OCI-M1 (cell line): ENCODE measurements around the gene SLC13A2.

ENCODE experiments used
- DNase-seq: peaks from one replicate; lab custom pipeline; 2025; lab: John Stamatoyannopoulos, UW

SLC13A2 gene

DNA sequence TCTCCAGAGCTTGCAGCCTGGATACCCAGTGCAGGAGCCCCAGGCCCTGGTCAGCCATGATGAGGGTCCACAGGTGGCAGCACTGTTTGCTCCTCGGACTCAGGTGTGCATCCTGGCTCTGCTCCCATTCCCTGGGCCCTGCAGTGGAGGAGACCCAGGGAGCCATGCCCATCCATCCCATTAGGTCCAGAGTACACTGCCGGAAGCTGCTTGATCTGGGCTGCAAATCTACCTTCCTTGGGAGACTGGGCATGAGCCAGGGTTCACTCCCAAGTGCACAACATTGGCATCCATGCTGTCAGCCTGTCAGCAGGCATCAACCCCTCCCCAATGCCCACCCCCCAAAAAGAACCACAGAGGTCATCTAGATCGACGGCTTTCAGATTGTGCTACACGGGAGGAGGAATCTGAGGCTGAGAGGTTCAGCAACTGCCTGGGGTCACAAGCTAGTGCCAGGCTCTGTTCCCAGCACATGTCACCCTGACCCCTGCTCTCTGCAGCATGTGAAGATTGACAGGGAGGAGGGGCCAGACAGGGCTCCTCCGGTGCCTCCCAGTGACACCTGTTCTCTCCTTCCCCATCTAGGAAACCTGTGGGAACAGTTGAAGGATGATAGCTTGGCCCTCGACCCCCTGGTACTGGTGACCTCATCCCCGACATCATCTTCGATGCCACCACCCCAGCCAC lies 63.2 kb downstream of the SLC13A2 start:
- no peak for DNase-seq

DNA sequence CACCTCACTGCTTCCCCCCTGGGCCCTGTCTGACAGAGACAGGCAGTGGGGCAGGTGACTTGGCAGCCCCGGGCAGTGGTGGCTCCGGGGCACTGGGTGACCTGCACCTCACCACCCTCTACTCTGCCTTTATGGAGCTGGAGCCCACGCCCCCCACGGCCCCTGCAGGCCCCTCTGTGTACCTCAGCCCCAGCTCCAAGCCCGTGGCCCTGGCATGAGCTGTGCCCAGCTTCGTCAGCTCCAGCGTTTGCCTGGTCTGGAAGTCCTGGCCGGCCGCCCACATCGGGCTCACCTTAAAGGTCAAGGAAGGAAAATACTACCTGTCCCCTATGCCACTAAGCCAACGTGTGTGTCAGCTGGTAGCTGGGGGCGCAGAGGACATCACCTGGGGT lies 63.8 kb downstream of the SLC13A2 start:
- DNase-seq = no peak

DNA sequence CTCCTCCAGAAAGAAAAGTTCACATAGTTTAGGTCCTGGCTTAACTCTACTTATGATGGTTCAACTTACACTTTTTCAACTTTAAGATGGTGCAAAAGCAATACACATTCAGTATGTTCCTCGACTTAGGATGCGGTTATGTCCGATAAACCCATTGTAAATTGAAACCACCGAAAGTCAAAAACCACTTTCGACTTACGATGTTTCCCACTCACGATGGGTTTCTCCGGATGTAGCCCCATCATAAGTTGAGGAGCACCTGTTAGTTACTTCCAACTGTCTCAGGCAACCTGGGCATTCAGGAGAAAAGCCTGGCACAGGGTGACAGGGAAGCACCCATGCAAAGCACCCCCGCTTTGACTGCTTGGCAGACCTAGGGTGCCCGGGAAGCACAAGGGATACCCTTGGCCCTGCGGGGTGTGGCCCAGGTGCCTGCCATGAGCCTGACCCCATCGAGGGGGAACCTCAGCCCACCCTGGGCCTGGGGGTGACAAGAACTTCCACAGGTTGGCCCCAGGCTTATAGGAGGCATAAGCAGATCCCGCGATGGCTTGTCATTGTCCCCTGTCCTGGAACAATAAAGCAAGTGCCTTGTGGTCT lies 65.0 kb downstream of the SLC13A2 start:
- DNase-seq = no peak

DNA sequence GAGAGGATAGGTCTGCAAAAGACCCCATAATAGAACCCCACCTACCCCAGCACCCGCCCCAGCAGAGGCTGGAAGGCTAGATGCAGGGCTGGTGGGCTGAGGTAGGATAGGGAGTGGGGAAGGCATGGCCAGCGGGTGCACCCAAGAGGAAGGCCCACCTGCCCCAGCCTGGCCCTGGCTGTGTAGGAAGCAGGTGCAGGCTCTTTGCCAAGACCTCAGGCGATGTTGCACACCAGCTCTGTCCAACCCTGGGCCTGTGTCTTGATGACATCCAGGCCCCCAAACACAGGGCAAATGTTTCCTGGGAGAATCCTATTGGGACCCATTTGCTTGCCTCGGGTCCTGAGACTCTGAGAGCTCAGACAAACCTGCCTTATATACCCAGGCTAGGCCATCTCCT lies 66.8 kb downstream of the SLC13A2 start:
- DNase-seq = no peak

DNA sequence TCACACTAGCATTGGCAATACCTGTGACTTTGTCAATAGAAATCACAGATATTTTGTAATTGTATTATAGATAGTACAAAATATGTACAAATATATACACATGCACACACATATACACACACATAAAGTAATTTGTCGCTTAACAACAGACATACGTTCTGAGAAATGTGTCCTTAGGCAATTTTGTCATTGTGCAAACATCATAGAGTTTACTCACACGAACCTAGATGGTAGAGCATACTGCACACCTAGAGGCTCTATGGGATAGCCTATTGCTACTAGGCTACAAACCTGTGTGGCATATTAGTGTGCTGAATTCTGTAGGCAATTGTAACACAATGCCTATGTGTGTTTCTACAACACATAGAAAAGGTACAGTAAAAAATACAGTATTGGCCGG lies 68.0 kb downstream of the SLC13A2 start:
- no peak for DNase-seq

DNA sequence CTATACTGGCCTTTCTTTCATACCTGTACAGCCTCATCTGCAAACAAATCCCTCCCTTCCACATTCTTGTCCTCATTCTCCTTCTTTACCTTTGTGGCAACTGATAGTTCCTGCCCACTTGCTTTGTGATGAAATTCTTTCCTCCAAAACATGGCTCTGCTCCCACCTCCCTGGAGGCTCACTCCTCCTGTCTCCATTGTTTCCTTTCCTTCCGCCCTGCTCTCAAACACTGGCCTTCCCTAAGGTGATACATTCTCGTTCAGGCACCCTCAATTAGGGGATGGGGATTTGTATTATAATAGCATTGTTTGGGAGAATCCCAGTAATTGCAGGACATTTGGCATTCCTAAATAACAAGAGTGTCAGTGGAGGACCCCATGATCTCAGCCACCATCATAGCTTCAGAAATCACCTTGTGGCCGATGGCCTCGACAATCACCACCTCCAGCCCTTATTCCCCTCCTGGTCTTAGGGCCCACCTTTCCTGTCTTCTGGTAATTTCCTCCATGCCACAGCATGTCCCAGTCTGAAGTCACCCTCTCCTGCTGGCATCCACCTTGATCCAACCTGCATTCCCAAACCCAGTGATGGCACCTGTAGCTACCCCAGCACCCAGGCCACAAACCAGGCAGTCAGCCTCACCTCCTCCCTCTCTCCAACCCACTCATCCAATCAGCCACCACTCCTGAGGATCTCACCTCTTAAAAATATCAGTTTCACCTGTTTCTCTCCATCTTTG lies 71.1 kb downstream of the SLC13A2 start:
- DNase-seq = no peak

DNA sequence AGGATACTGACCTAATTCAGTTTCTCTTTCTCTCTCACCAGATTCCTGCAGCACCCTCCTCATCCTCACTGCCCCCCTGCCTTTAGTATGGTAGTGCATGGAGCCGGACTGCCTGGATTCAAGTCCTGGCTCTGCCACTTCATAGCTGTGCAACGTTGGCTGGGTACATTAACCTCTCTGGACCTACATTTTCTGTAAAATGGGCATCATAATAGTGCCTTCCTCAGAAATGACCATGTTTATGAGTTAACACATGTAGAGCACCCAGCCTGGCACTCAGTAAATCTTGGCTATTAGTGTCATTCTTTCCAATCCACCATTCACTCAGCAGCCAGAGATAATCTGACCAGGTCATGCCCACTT lies 71.7 kb downstream of the SLC13A2 start:
- DNase-seq = no peak

DNA sequence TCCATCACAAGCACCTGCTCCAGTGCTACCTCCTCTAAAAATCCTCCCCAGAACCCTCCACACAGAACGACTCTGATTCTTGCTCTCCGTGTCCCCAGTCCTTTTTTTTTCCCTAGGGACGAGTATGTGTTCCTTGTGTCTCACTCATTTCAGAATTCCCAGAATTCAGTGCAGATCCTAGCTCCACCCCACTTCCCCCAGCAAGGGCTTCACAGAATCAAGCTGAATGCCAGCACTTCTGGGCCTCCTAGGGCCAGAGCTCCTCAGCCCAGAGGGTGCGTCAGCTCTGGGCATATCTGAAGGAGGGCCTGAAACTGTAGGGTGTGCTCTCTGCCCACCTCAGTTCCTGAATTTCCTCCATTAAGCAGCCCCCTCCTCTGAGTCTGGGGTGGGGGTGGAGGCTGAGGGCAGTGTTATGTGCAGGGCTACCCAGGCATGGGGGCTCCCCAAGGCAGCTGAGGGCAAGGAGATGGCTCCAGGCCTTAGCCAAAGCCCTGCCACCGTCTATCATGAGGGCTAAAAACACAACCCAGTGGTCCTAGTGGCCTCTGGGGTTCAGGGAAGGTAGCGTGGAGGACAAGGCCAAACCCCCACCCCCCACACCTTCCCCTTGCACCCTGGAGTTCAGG lies 72.5 kb downstream of the SLC13A2 start:
- DNase-seq = no peak

DNA sequence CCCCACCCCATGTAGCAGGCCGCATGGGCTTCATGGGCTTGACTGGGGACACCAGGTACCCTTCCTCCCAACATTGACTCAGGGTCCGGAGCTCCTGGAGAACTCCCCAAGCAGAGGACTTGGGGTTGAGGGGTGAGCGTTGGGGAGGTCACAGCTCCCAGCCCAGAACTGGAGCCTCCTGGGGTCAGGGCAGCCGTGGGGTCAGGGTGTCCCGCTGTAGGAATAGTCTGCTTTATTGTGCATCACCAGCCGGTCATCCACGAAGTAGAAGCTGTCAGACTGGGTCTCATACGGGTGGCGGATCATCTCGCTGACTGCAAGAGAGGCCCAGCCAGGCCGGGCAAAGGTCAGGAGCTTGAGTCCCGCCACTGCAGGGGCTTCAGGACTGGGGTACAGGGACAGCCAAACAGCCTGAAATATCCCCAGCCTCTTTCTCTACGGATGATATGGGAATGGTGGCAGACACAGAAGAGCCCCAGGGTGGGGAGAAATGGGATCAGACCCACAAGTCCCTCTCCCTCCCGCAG lies 73.7 kb downstream of the SLC13A2 start:
- DNase-seq = no peak
